GM12873 (cell line): ENCODE results near the gene CHN2.

Experiments used
- TF ChIP-seq, protein P1 (sequence below): IDR thresholded peaks from 2 replicates; pipeline ENCODE4 v1.5.1; 2012; ENCODE audit warnings: low read depth, mild to moderate bottlenecking, moderate library complexity, low read length, control low read depth; ENCODE audit not compliant: insufficient read depth; ENCODE audit errors: missing control alignments

Gene CHN2

DNA sequence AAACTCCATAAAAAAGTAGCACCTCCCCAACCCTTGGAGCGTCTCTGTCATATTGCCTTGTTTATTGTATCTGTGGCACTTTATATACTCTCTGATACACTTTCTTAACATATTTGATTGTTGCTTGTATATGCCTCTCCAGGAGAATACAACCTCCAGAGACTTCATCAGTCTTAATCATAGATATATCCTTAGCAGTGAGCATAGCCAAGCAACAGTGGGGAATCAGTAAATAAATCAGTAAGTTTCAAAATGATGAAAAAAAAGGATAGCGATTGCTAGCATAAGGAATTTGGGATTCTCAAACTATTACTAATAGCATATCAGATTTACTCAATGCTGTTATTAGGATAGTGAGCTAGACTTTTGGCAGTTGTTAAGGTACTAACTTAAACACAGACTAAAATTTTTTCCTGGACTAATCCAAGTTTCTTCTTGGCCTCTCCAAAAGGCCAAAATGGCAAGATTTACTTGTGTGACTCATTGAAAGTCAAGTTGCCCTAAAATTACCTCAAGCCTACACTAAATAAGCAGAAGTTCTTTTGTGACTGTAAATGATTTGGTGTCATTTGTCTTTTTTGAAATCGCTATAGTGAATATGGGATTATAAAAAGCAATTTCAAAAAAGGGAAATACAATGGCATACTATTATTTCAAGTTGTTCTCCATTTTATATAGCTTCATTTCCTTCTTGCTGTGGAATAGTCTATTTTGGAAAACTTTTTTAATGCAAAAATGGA lies 177.9 kb downstream of the CHN2 start:
- TF ChIP-seq, protein P1, sequence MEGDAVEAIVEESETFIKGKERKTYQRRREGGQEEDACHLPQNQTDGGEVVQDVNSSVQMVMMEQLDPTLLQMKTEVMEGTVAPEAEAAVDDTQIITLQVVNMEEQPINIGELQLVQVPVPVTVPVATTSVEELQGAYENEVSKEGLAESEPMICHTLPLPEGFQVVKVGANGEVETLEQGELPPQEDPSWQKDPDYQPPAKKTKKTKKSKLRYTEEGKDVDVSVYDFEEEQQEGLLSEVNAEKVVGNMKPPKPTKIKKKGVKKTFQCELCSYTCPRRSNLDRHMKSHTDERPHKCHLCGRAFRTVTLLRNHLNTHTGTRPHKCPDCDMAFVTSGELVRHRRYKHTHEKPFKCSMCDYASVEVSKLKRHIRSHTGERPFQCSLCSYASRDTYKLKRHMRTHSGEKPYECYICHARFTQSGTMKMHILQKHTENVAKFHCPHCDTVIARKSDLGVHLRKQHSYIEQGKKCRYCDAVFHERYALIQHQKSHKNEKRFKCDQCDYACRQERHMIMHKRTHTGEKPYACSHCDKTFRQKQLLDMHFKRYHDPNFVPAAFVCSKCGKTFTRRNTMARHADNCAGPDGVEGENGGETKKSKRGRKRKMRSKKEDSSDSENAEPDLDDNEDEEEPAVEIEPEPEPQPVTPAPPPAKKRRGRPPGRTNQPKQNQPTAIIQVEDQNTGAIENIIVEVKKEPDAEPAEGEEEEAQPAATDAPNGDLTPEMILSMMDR = no peak

DNA sequence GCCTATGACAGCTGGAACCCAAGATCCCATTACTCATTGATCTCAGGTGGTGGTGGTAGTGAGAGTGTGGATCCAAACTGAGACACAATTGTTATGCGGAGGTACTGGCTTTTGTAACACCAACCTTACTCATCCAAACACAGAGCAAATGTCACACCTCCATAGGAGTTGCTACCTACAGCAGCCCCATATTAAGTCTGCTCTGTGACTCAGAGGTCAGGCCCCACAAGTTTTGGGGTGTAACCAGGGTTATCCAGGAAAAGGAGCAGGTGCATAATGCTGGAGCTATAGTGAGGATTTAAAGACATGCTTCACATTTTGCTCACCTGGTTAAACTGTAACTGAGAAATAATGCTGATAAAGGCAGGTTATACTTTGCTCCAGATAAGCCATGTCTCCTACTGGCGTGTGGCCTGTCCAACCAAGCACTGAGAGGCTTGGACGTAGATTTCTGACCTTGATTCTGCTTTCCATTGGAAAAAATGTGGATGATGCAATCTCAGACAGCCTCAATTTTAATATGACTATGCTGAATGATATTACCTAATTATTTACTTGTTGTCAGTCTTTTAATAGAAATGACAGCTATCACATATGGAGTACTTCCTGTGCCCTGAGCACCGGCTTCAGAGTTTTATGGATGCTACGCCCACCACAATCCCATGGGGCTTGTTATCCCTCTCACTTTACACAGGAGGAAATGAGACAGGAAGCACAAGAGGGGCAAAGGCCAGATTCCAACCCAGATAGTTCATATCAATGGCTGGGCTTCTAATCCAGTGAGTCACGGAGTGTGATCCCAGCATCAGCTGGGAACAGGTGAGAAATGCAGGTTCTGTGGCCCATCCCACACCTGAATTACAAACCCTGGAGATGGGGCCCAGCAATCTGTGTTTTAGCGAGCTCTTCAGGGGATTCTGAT lies 181.3 kb downstream of the CHN2 start:
- TF ChIP-seq, protein P1 = no peak

DNA sequence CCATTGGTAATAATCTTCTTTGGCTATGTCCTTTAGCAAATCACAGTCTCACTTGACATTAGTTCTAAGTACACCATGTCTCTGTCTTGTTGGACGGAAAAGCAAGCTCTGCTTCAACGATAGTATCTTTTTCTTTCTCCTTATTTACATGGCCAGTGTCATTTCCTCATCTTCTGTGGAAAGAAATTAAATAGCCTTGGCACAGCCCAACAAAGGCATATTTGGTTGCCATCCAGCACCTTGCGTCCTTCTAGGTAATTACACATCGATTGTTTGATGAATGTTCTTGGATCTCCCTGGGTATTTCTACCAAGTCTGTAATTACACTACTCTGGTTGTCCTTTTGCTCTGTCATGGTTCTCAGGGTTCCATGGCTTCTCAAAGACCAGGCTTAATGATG lies 183.1 kb downstream of the CHN2 start:
- TF ChIP-seq, protein P1 = no peak

DNA sequence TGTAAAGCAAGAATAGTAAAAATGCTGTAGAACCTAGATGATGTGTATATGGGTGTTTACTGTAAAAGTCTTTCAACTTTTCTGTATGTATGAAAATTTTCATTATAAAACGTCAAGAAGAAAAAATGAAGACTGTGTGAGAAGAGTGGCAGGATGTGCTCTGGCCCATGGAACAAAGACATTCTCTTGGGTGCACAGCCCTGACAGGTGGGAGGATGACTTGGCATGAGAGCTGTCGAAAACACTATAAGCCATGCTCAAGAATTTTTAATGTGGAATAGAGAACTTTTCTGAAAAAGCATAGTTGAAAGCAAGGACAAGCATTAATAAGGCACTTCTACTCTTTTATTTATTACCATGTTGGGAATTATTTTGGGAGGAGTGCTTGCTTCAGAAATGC lies 185.0 kb downstream of the CHN2 start:
- TF ChIP-seq, protein P1 = no peak

DNA sequence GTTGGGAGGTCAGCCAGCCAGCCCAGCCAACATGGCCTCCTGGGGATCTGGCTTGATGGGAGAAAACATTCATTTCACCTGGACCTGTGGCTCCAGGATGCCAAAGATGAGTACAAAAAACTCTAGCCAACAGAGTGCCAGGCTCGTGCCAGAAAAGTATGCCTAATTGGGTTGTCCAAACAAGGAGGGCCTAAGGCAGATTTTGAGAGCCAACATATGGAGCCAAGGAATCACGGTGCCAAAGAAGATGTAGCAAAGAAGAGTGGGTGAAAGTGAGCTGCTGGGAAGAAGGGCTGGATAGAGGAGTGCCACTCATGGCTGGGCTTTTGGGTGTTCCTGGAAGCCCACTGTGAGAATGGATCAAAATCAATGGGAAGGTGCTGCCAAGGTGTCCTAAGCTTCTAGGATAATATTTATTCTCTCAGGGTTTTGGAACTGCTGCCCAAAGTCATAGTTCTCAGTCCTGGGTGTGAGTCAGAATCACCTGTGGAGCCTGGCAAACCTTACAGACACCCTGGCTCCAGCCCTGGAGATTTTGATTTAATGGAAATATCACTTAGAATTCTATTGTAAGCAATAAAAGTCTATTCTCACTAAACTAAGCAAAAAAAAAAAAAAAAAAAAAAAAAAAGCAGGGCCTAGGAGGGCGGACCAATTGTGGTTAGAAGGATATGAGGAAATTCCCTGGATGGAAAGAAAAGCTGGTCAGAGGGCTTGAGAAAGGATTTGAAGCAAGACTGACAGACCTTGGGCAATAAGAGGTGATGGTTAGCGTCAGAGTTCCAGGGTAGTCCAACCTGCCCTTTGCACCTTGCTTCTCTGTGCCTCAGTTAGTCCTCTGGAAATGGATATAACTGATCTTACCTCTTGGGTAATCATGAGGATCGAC lies 186.9 kb downstream of the CHN2 start:
- TF ChIP-seq, protein P1 = no peak

DNA sequence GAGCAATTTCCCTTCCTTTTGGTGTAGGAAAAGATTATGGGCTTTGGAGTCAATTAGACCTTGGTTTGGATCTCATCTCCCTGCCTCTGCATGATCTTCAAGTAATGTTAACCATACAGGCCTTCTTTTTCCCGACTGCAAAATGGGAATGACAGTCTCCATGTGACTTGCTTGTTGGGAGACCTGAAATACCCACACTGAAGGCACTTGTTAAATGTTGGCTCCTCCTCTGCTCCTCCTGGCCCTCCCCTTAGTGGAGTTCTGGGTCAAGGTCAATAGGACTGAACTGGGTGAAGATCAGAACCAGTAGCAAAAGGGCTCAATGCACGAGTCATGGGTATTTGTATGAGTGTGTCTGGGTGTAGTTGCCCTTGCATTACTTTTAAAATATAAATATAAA lies 189.7 kb downstream of the CHN2 start:
- TF ChIP-seq, protein P1 = no peak
